Effector memory CD4-positive, alpha-beta T cell (primary cell): ENCODE data around the gene PPP1R3F.
A peak's percentile ranks its signal among the peaks of the same experiment; 100 is the strongest.
"Not testable (repeated sequence)": the region's sequence is repeated elsewhere in the genome, so short reads cannot be mapped to it uniquely, and the experiment has no call there.

ENCODE experiments used
- DNase-seq, 3 donors: peaks; one replicate each; pipeline ENCODE4 v3.0.0-alpha.2; 2020
- H3K27ac ChIP-seq: 2 replicates; pipeline ENCODE4 v1.7.0; 2013; ENCODE audit warnings: mild to moderate bottlenecking, low read length, moderate library complexity; ENCODE audit not compliant: insufficient read depth, poor library complexity, severe bottlenecking
- H3K27me3 ChIP-seq: replicated peaks from 2 replicates; pipeline ENCODE4 v1.7.0; 2013; ENCODE audit warnings: mild to moderate bottlenecking, low read length; ENCODE audit not compliant: insufficient read depth, control insufficient read depth, poor library complexity, severe bottlenecking
- H3K36me3 ChIP-seq: 2 replicates; pipeline ENCODE4 v1.7.0; 2013; ENCODE audit warnings: mild to moderate bottlenecking, low read length, moderate library complexity; ENCODE audit not compliant: control insufficient read depth, insufficient read depth
- H3K4me1 ChIP-seq: 2 replicates; pipeline ENCODE4 v1.7.0; 2013; ENCODE audit warnings: low read length, mild to moderate bottlenecking; ENCODE audit not compliant: control insufficient read depth, insufficient read depth, poor library complexity, severe bottlenecking
- H3K4me3 ChIP-seq: 2 replicates; pipeline ENCODE4 v1.7.0; 2013; ENCODE audit warnings: low read length, low read depth, mild to moderate bottlenecking; ENCODE audit not compliant: insufficient read depth, poor library complexity, severe bottlenecking
- H3K9me3 ChIP-seq: 2 replicates; pipeline ENCODE4 v1.7.0; 2013; ENCODE audit warnings: mild to moderate bottlenecking, low read length, moderate library complexity; ENCODE audit not compliant: control insufficient read depth

PPP1R3F gene

GRCh38 chrX:49286136-49286535 is 16.5 kb downstream of the PPP1R3F start:
- Histone ChIP-seq H3K4me3 (no peak overlapping the region), H3K36me3 (no peaks in the 10 kb centered on the region), H3K4me1 (no peaks in the 10 kb centered on the region), H3K9me3 (no peaks in the 10 kb centered on the region), H3K27me3 (no peaks in the 10 kb centered on the region), H3K27ac (no peak overlapping the region)
- no peak for DNase-seq

GRCh38 chrX:49286581-49286980 is 17.0 kb downstream of the PPP1R3F start:
- Histone ChIP-seq H3K27ac (no peak overlapping the region), H3K27me3 (no peaks in the 10 kb centered on the region), H3K4me1 (no peaks in the 10 kb centered on the region), H3K4me3 (no peak overlapping the region), H3K9me3 (no peaks in the 10 kb centered on the region), H3K36me3 (no peaks in the 10 kb centered on the region)
- DNase-seq: no peak

- no peak for DNase-seq
- no peak overlapping the region for H3K27ac ChIP-seq
- H3K9me3 ChIP-seq: no peaks in the 10 kb centered on the region
- no peaks in the 10 kb centered on the region for H3K27me3 ChIP-seq
- no peak overlapping the region for H3K4me3 ChIP-seq
- H3K36me3 ChIP-seq: no peaks in the 10 kb centered on the region
- H3K4me1 ChIP-seq: peaks cover 6% of the 10 kb centered on the region
These were observed 18.1 kb downstream of the PPP1R3F start for GRCh38 chrX:49287665-49288064.

- Histone ChIP-seq H3K4me1 (peaks cover 6% of the 10 kb centered on the region), H3K4me3 (no peak overlapping the region), H3K27ac (no peak overlapping the region), H3K9me3 (no peaks in the 10 kb centered on the region), H3K27me3 (no peaks in the 10 kb centered on the region), H3K36me3 (no peaks in the 10 kb centered on the region)
- no peak for DNase-seq
These were observed 20.6 kb downstream of the PPP1R3F start for GRCh38 chrX:49290215-49290614.

- H3K9me3 ChIP-seq: no peaks in the 10 kb centered on the region
- no peak overlapping the region for H3K4me3 ChIP-seq
- peaks cover 6% of the 10 kb centered on the region for H3K4me1 ChIP-seq
- peak; percentile 25 to 46 (median 35) for DNase-seq
- H3K36me3 ChIP-seq: no peaks in the 10 kb centered on the region
- H3K27ac ChIP-seq: no peak overlapping the region
- H3K27me3 ChIP-seq: no peaks in the 10 kb centered on the region
These were observed 22.2 kb downstream of the PPP1R3F start for GRCh38 chrX:49291615-49292337.

- H3K9me3 ChIP-seq: no peaks in the 10 kb centered on the region
- DNase-seq: no peak
- no peaks in the 10 kb centered on the region for H3K36me3 ChIP-seq
- no peak overlapping the region for H3K4me3 ChIP-seq
- H3K27me3 ChIP-seq: no peaks in the 10 kb centered on the region
- H3K4me1 ChIP-seq: peaks cover 6% of the 10 kb centered on the region
- H3K27ac ChIP-seq: no peak overlapping the region
These were observed 23.1 kb downstream of the PPP1R3F start for GRCh38 chrX:49292400-49293362.

GRCh38 chrX:49299293-49299692 is 29.7 kb downstream of the PPP1R3F start:
- H3K4me1 ChIP-seq, DNase-seq, H3K27ac ChIP-seq, H3K4me3 ChIP-seq, H3K9me3 ChIP-seq, H3K27me3 ChIP-seq, H3K36me3 ChIP-seq: not testable (repeated sequence)

GRCh38 chrX:49300703-49301102 is 31.1 kb downstream of the PPP1R3F start:
- no peaks in the 10 kb centered on the region for H3K27me3 ChIP-seq
- H3K4me3 ChIP-seq: no peak overlapping the region
- H3K9me3 ChIP-seq: no peaks in the 10 kb centered on the region
- no peak for DNase-seq
- H3K27ac ChIP-seq: no peak overlapping the region
- H3K4me1 ChIP-seq: no peaks in the 10 kb centered on the region
- H3K36me3 ChIP-seq: no peaks in the 10 kb centered on the region

GRCh38 chrX:49303346-49303745 is 33.8 kb downstream of the PPP1R3F start, which contains the start of gene GAGE10:
Gene GAGE10 (plus strand): TSS chrX:49303646. CDS start chrX:49304860, 1,214 bp downstream.
- no peak within 1 kb of the TSS for H3K4me3 ChIP-seq
- no peaks in the 10 kb centered on the region for H3K27me3 ChIP-seq
- H3K4me1 ChIP-seq: peaks cover under 1% of the 10 kb centered on the region
- no peaks in the 10 kb centered on the region for H3K9me3 ChIP-seq
- H3K27ac ChIP-seq: no peak within 1 kb of the TSS
- no peaks in the 10 kb centered on the region for H3K36me3 ChIP-seq
- DNase-seq: no peak

GRCh38 chrX:49307775-49308174 is 38.2 kb downstream of the PPP1R3F start:
- H3K27ac ChIP-seq, H3K9me3 ChIP-seq, H3K27me3 ChIP-seq, H3K4me3 ChIP-seq, DNase-seq, H3K36me3 ChIP-seq, H3K4me1 ChIP-seq: not testable (repeated sequence)
